B cell (primary cell): ENCODE data around the gene SKP2. TPM values are rescaled to one million over a fixed set of nuclear protein-coding genes. Genes with fewer than 3 reads are reported as not detected.
"Not testable (repeated sequence)": the region's sequence is repeated elsewhere in the genome, so short reads cannot be mapped to it uniquely, and the experiment has no call there.

Source experiments
- ATAC-seq: fragments of 200-7000 bp; cut with Tn5 transposase; one replicate; pipeline ENCODE4 v1.10.0; 2021; ENCODE audit warnings: low read depth, mild to moderate bottlenecking, moderate number of reproducible peaks, moderate library complexity
- CTCF ChIA-PET: fragments of 350-600 bp; sonication (Branson Sonifier 250); formaldehyde crosslinking; loops from one replicate; lab custom pipeline; 2021; ENCODE audit warnings: antibody characterized with exemption, inconsistent platforms; lab: Charles Lee
- POLR2A ChIA-PET: fragments of 350-600 bp; sonication (Branson Sonifier 250); formaldehyde crosslinking; loops from one replicate; lab custom pipeline; 2021; ENCODE audit warnings: antibody characterized with exemption; lab: Charles Lee
- DNase-seq: peaks from one replicate; pipeline ENCODE4 v3.0.0; 2013
- H2AFZ ChIP-seq: 2 replicates; pipeline ENCODE4 v1.6.1; 2012; ENCODE audit warnings: mild to moderate bottlenecking, low read depth, low read length; ENCODE audit not compliant: insufficient read depth, poor library complexity, severe bottlenecking
- H3K27ac ChIP-seq, 2 donors: 1 replicate in 1 of 2; 2 replicates in 1 of 2; pipeline ENCODE4 v1.5.1; 2012 to 2013; ENCODE audit warnings: low read length in 2 of 2, mild to moderate bottlenecking in 2 of 2, moderate library complexity in 1 of 2
- H3K27me3 ChIP-seq, 4 experiments: fragments of 200-600 bp in 1 of 4; sonication (generic) in 1 of 4; replicated peaks in 1 of 4; 1 replicate in 2 of 4; 2 replicates in 2 of 4; pipeline versions ENCODE4 v1.6.1 to v1.7.0; 2013 to 2016; ENCODE audit warnings: low read length in 3 of 4, mild to moderate bottlenecking in 2 of 4, mixed read lengths in 1 of 4, moderate library complexity in 1 of 4; ENCODE audit not compliant: insufficient read depth in 4 of 4, control insufficient read depth in 3 of 4; ENCODE audit errors: control extremely low read depth in 1 of 4
- H3K36me3 ChIP-seq, 2 experiments: replicated peaks in 1 of 2; 1 replicate in 1 of 2; 2 replicates in 1 of 2; pipeline versions ENCODE4 v1.6.1 to v1.7.1; 2013; ENCODE audit warnings: low read length in 1 of 2; ENCODE audit not compliant: insufficient read depth in 2 of 2, control insufficient read depth in 1 of 2; ENCODE audit errors: control extremely low read depth in 1 of 2, extremely low read depth in 1 of 2
- H3K4me1 ChIP-seq, 2 donors: fragments of 200-600 bp in 1 of 2; sonication (generic) in 1 of 2; 1 replicate in 1 of 2; 2 replicates in 1 of 2; pipeline versions ENCODE4 v1.5.1 to v1.6.1; 2013 to 2017; ENCODE audit warnings: low read length in 2 of 2; ENCODE audit not compliant: control insufficient read depth in 2 of 2, insufficient read depth in 2 of 2
- H3K4me2 ChIP-seq: replicated peaks from 2 replicates; pipeline ENCODE3; 2012; ENCODE audit warnings: mild to moderate bottlenecking, low read depth, low read length; ENCODE audit not compliant: poor library complexity, severe bottlenecking
- H3K4me3 ChIP-seq, 5 experiments: fragments of 200-600 bp in 1 of 5; sonication (generic) in 1 of 5; 1 replicate in 3 of 5; 2 replicates in 2 of 5; pipeline versions ENCODE4 v1.5.1 to v1.7.0; 2011 to 2016; ENCODE audit warnings: low read length in 4 of 5, mild to moderate bottlenecking in 4 of 5, low read depth in 2 of 5, control low read depth in 1 of 5, moderate library complexity in 1 of 5; ENCODE audit not compliant: insufficient read depth in 1 of 5; ENCODE audit errors: control extremely low read depth in 1 of 5, extremely low read depth in 1 of 5
- H3K79me2 ChIP-seq: fragments of 200-600 bp; sonication (generic); one replicate; pipeline ENCODE4 v1.6.0; 2016; ENCODE audit warnings: low read length; ENCODE audit not compliant: control insufficient read depth, insufficient read depth
- H3K9ac ChIP-seq: fragments of 200-600 bp; sonication (generic); 2 replicates; pipeline ENCODE4 v1.6.1; 2017; ENCODE audit warnings: mild to moderate bottlenecking, low read length, moderate library complexity
- H3K9me3 ChIP-seq, 3 donors: one replicate each; pipeline versions ENCODE4 v1.6.1 to v1.7.1; 2013; ENCODE audit warnings: low read length in 2 of 3; ENCODE audit not compliant: control insufficient read depth in 2 of 3, insufficient read depth in 1 of 3; ENCODE audit errors: control extremely low read depth in 1 of 3
- H4K20me1 ChIP-seq: 2 replicates; pipeline ENCODE4 v1.6.0; 2012; ENCODE audit warnings: mild to moderate bottlenecking, low read length; ENCODE audit not compliant: insufficient read depth, control insufficient read depth, poor library complexity, severe bottlenecking
- H3K27ac Mint-ChIP-seq: one replicate; pipeline ENCODE4 v1.8.0; 2021; ENCODE audit warnings: mixed read lengths
- H3K27me3 Mint-ChIP-seq: one replicate; pipeline ENCODE4 v1.8.0; 2021; ENCODE audit warnings: mixed read lengths
- H3K4me1 Mint-ChIP-seq: one replicate; pipeline ENCODE4 v1.8.0; 2021; ENCODE audit warnings: mixed read lengths
- H3K4me3 Mint-ChIP-seq: one replicate; pipeline ENCODE4 v1.8.0; 2021; ENCODE audit warnings: mixed read lengths
- H3K9me3 Mint-ChIP-seq: one replicate; pipeline ENCODE4 v1.8.0; 2022; ENCODE audit warnings: mixed read lengths; ENCODE audit not compliant: insufficient read depth
- EZH2 ChIP-seq: IDR thresholded peaks from 2 replicates; pipeline ENCODE4 v1.6.1; 2012; ENCODE audit warnings: borderline replicate concordance, low read depth, mild to moderate bottlenecking, moderate library complexity, low read length; ENCODE audit not compliant: insufficient read depth, poor library complexity, severe bottlenecking
- WGBS: methylation state at CpG from one replicate; pipeline ENCODE4 v1.1.5; 2013; ENCODE audit warnings: missing lambda C conversion rate; ENCODE audit not compliant: insufficient coverage; 5-methylcytosine and 5-hydroxymethylcytosine counted together
- intact Hi-C: fragments of 100-400 bp; cut with micrococcal nuclease; formaldehyde crosslinking; loops from one replicate; pipeline ENCODE4 v1.10.0; 2022
- polyA plus RNA-seq: library from polyadenylated mRNA; depleted of rRNA; stranded (reverse); fragments of >200 nt; gene quantifications from 2 replicates; pipeline ENCODE4 v1.2.3, GENCODE V29; 2012
- total RNA-seq, 2 donors: library from RNA; stranded (reverse); fragments of 120-200 nt in 1 of 2; gene quantifications; 1 replicate in 1 of 2; 2 replicates in 1 of 2; pipeline versions ENCODE4 v1.2.3 to v1.2.4, GENCODE V29; 2013 to 2022
- TF ChIP-seq, protein P1 (sequence below): fragments of 200-600 bp; IDR thresholded peaks from one replicate; pipeline ENCODE4 v1.8.0; 2022; ENCODE audit warnings: antibody characterized with exemption, mild to moderate bottlenecking

SKP2 gene
- total and polyA plus RNA-seq, 2 donors (not counting 1 experiment from before 2014, with no cell fraction given), result 26.7 to 27.1 TPM

DNA sequence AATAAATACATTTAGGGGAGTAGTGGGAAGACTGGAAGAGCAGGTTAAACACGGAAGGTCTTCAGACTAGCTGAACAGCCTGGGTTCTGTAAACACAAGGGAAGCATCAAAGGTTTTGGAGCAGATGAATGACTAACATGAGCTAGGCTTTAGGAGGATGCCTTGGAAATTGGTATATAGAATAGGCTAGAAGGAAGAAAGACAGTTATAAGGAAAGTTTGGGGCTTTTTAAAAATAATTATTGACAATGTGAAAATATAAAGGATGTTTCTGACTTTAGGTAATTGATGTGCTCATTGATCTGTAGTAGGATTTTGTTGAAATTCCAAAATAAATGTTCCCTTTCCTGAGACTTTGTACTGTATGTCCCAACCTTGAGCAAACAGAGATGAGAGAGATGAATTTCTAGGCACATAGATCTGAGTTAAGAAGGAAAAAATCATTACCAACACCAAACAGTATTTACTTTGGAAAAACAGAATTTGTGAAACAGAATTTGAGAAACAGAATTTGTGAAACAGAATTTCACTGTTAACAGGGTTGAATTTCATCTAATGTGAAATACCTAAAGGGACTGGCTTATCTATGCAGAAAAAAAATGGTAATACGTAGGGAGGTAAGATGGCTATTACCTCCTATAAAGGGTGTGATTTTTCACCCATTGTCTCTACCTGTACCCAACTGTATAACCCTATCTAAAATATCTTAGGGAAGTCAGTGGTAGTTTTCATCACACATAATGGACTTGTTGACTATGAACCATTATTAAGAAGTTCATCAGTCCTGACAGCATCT lies 28.8 kb downstream of the SKP2 start:
- ChIA-PET POLR2A (no interaction called here), CTCF (no interaction called here)
- H3K4me1 ChIP-seq, result no peaks in the 10 kb centered on the region
- Mint-ChIP-seq H3K27me3 (no peaks in the 10 kb centered on the region), H3K4me3 (no peak overlapping the region), H3K4me1 (peaks cover 2% of the 10 kb centered on the region), H3K27ac (no peak overlapping the region), H3K9me3 (no peaks in the 10 kb centered on the region)
- no peak overlapping the region for H2AFZ ChIP-seq
- no peaks in the 10 kb centered on the region for H3K79me2 ChIP-seq
- H3K9me3 ChIP-seq, result no peaks in the 10 kb centered on the region
- H3K27me3 ChIP-seq, result no peaks in the 10 kb centered on the region
- ATAC-seq (no peak), DNase-seq (no peak)
- no peak overlapping the region for H3K27ac ChIP-seq
- no peaks in the 10 kb centered on the region for H4K20me1 ChIP-seq
- no peak overlapping the region for H3K4me3 ChIP-seq
- peaks cover 14 to 39% of the 10 kb centered on the region in 2 experiments for H3K36me3 ChIP-seq
- TF ChIP-seq EZH2, result no peak
- TF ChIP-seq, protein P1, sequence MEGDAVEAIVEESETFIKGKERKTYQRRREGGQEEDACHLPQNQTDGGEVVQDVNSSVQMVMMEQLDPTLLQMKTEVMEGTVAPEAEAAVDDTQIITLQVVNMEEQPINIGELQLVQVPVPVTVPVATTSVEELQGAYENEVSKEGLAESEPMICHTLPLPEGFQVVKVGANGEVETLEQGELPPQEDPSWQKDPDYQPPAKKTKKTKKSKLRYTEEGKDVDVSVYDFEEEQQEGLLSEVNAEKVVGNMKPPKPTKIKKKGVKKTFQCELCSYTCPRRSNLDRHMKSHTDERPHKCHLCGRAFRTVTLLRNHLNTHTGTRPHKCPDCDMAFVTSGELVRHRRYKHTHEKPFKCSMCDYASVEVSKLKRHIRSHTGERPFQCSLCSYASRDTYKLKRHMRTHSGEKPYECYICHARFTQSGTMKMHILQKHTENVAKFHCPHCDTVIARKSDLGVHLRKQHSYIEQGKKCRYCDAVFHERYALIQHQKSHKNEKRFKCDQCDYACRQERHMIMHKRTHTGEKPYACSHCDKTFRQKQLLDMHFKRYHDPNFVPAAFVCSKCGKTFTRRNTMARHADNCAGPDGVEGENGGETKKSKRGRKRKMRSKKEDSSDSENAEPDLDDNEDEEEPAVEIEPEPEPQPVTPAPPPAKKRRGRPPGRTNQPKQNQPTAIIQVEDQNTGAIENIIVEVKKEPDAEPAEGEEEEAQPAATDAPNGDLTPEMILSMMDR, result no peak
- no peak overlapping the region for H3K9ac ChIP-seq
- H3K4me2 ChIP-seq, result no peak overlapping the region
- WGBS, result 90% methylated on average over 1 of the region's 2 CpGs
- intact Hi-C loops, result no loop called here

DNA sequence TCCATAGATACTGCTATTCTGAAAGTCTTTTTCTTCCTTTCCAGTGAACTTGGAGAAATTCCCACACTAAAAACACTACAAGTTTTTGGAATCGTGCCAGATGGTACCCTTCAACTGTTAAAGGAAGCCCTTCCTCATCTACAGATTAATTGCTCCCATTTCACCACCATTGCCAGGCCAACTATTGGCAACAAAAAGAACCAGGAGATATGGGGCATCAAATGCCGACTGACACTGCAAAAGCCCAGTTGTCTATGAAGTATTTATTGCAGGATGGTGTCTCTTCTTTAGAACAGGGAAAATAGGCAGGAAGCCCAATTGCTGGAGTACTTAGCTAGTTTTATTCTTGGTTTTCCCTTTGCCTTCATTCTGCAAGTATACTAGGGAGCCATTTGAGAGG lies 29.9 kb downstream of the SKP2 start:
- H3K4me1 ChIP-seq, result no peaks in the 10 kb centered on the region
- no peak overlapping the region for H3K4me3 Mint-ChIP-seq
- 100% methylated on average over 1 of the region's 2 CpGs for WGBS
- H3K36me3 ChIP-seq, result peaks cover 14 to 39% of the 10 kb centered on the region in 2 experiments
- no peak overlapping the region for H3K4me2 ChIP-seq
- H3K4me3 ChIP-seq, result no peak overlapping the region
- H2AFZ ChIP-seq, result no peak overlapping the region
- no peak overlapping the region for H3K27ac ChIP-seq
- no peak for TF ChIP-seq EZH2
- TF ChIP-seq, protein P1, result no peak
- DNase-seq, result no peak
- H3K9ac ChIP-seq, result no peak overlapping the region
- ChIA-PET CTCF (no interaction called here), POLR2A (no interaction called here)
- H3K79me2 ChIP-seq, result no peaks in the 10 kb centered on the region
- no peaks in the 10 kb centered on the region for H4K20me1 ChIP-seq
- H3K27ac Mint-ChIP-seq, result no peak overlapping the region
- ATAC-seq, result no peak
- peaks cover 2% of the 10 kb centered on the region for H3K4me1 Mint-ChIP-seq
- H3K9me3 Mint-ChIP-seq, result no peaks in the 10 kb centered on the region
- no peaks in the 10 kb centered on the region for H3K27me3 ChIP-seq
- no peaks in the 10 kb centered on the region for H3K27me3 Mint-ChIP-seq
- no peaks in the 10 kb centered on the region for H3K9me3 ChIP-seq
- intact Hi-C loops, result no loop called here

DNA sequence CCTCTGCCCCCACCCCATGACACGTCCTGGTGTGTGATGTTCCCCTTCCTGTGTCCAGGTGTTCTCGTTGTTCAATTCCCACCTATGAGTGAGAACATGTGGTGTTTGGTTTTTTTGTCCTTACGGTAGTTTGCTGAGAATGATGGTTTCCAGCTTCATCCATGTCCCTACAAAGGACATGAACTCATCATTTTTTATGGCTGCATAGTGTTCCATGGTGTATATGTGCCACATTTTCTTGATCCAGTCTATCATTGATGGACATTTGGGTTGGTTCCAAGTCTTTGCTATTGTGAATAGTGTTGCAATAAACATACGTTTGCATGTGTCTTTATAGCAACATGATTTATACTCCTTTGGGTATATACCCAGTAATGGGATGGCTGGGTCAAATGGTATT lies 32.5 kb downstream of the SKP2 start:
- H3K9me3 ChIP-seq, DNase-seq, POLR2A ChIA-PET: not testable (repeated sequence)

More for the DNA sequence above, 32.5 kb downstream of the SKP2 start:
- H4K20me1 ChIP-seq, intact Hi-C loops, H3K9me3 Mint-ChIP-seq, H3K4me3 ChIP-seq, H3K27ac ChIP-seq, H2AFZ ChIP-seq, H3K27me3 ChIP-seq, CTCF ChIA-PET, H3K27me3 Mint-ChIP-seq, H3K4me2 ChIP-seq, H3K27ac Mint-ChIP-seq, H3K4me3 Mint-ChIP-seq, H3K4me1 Mint-ChIP-seq, H3K9ac ChIP-seq, ATAC-seq, H3K4me1 ChIP-seq, H3K79me2 ChIP-seq: not testable (repeated sequence)
- H3K36me3 ChIP-seq, result peaks cover 12 to 16% of the 10 kb centered on the region in 2 experiments
- no CpG with 5 or more reads among the region's 4 CpGs for WGBS
